Hepatocyte (in vitro differentiated cells): ENCODE results near the gene CDK19.

Experiments
- CTCF ChIP-seq: fragments of 200-600 bp; sonication (generic); IDR thresholded peaks from 2 replicates; pipeline ENCODE4 v1.5.1; 2016; ENCODE audit warnings: antibody characterized with exemption, mild to moderate bottlenecking; ENCODE audit not compliant: poor library complexity
- EZH2phosphoT487 ChIP-seq: fragments of 200-600 bp; sonication (generic); IDR thresholded peaks from one replicate; pipeline ENCODE4 v1.6.1; 2018; ENCODE audit warnings: antibody characterized with exemption, mild to moderate bottlenecking, low read depth, moderate library complexity; ENCODE audit not compliant: unreplicated experiment, severe bottlenecking

- TF ChIP-seq CTCF = no peak
- no peak for TF ChIP-seq EZH2phosphoT487
These were observed 115.5 kb downstream of the CDK19 start for GRCh38 chr6:110699780-110700179.
